Putamen (tissue), 1 donor: Measurements from ENCODE around the gene C4orf50.

Experiments used
- DNase-seq: peaks from one replicate; pipeline ENCODE4 v3.0.0-alpha.2; 2016; ENCODE audit warnings: low spot score

Gene C4orf50

DNA sequence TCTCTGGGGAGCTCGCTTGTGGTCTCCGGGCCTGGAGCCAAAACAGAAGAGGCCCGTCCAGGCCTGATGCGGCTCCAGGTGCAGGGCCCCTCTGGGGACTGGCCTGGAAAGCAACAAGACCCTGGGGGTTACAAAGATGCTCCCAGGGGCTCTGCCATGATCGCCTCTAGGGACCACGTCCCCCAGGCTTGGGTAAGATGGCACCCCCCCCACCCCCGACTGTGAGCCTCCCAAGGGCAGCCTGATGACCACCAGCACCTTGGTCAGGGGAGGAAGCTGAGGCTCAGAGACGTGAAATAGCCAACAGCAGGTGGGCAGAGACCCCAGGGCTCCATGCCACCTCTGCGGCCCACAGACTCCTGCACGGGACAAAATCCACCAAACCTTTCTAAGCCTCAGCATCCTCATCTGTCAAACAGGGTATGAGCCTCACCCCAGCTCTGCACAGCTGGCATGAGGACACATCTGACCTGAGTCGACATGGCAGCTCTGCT, 25.4 kb downstream of the C4orf50 start:
- no peak for DNase-seq

GRCh38 chr4:5992171-5992827, 25.9 kb downstream of the C4orf50 start:
- DNase-seq: no peak

DNA sequence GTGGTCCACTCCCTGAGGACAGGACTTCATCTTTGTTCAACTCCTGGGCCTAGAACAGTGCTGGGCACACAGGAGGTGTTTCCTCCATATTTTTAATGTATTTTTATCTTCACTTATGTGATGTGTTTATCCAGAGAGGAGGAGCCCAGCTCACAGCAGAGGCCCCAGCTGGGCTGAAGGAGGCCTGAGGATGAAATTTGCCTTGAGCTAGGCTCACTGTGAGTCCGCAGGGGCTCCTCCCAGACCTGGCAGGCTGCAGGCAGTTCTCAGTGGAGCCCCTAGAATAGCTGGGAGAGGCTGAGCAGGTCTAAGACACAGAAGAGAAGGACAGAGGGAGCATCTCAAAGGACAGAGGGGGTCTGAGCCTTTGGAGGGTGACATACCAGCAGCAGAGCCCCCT, 26.8 kb downstream of the C4orf50 start:
- DNase-seq: no peak

DNA sequence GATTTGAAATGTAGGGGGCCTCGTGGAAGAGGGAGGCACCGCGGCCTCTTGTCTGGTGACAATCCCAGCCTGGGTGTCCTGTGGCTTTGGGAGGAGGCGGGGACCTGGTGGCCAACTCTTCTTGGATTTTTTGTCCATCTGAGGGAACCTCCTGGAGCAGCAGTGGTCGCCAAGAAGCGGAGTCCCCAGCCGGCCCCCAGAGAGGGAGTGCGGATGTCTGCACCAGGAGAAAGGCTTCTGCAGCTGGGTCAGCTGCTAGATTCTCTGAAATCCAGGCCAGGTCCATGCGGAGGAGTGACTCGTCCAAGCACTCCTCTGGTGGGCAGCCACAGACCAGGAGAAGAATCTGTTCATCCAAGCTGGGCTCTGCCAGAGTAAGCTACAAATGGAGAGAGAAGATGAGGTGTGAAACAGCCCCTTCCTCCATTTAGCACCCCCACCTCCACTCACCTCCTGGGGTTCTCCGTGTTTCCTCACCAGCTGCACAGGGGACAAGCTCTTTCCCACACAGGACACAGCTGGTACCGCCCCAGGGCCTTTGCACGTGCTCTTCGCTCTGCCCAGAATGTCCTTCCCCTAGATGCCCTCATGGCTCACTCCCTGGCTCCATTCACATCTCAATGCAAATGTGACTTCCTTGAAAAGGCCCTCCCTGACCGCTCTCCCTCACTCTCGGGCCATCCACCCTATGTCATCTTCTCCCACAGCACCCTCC, 27.6 kb downstream of the C4orf50 start:
- DNase-seq: no peak

GRCh38 chr4:5989236-5990225, 28.7 kb downstream of the C4orf50 start:
- DNase-seq: no peak

DNA sequence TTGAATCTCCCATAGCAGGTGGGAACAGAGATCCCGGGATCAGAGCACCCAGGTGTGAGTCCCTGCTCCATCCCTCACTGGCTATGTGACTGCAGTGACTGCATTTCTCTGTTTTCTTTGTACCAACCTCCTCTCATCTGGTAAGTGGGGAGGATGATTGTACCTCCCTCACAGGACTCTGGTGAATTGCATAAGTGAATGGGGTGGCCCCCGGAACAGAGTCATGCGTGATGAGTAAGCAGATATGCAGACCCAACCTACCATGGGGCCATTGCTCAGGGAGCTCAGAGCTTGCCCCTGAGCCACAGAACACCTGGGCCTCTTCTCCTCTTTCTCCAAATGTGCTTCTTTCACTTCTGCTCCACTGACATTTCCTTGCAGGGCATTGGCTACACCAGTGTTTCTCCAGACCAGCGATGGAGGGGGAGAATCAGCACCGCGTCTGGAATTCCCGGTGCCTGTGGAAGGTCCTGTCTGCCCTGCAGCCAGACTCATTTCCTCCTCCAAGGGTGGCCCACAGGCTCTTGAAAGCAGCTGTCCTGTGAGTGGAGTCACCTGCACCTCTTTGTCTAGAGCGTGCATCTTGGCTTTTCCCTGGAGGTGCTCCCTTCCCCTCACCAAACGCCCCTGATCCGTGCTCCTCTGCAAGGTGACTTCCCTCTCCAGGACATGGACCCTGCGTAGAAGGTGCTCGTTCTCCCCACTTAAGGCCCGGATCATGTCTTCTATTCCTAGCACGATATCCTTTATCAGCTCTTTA, 30.0 kb downstream of the C4orf50 start:
- no peak for DNase-seq

- no peak for DNase-seq
These were observed 33.4 kb downstream of the C4orf50 start for GRCh38 chr4:5984843-5985242.

- no peak for DNase-seq
These were observed 35.9 kb downstream of the C4orf50 start for GRCh38 chr4:5982156-5982973.

DNA sequence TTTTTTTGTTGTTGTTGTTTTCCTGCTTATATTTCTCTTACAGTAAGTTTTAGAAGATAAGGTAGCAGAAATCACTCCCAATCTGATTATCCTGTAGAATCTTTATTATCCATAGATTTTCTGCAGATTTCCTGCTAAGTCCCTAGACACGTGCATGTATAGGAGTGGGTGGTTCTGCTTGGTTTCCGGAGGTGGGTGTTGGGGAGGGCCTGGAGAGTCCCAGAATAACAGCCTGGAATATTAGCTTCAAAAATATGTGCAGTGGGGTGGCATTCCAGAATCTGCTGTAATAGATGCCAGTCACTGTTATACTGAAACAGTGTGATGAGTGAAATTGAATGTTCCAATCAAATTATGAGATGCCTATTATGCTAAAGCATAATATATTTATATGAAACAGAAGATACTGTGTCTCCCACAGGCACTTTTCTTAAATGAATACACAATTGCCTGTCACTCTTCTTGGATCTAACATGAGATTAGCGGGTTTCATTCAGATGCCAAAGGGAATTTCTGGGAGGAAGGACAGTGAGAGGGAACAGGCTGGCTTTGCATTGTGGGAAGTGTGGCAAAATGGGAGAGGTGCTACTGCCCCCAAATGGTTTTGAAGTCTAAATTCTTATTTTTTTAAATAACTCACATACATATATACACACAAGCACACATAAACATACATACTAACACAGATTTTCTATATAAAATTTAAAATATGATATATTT, 37.6 kb downstream of the C4orf50 start:
- peak; percentile 44 for DNase-seq

- no peak for DNase-seq
These were observed 38.2 kb downstream of the C4orf50 start for GRCh38 chr4:5979981-5980380.

GRCh38 chr4:5976921-5977320, 41.3 kb downstream of the C4orf50 start:
- no peak for DNase-seq

GRCh38 chr4:5976431-5976830, 41.8 kb downstream of the C4orf50 start:
- DNase-seq: no peak

- DNase-seq: no peak
These were observed 43.9 kb downstream of the C4orf50 start for GRCh38 chr4:5974321-5974720.

DNA sequence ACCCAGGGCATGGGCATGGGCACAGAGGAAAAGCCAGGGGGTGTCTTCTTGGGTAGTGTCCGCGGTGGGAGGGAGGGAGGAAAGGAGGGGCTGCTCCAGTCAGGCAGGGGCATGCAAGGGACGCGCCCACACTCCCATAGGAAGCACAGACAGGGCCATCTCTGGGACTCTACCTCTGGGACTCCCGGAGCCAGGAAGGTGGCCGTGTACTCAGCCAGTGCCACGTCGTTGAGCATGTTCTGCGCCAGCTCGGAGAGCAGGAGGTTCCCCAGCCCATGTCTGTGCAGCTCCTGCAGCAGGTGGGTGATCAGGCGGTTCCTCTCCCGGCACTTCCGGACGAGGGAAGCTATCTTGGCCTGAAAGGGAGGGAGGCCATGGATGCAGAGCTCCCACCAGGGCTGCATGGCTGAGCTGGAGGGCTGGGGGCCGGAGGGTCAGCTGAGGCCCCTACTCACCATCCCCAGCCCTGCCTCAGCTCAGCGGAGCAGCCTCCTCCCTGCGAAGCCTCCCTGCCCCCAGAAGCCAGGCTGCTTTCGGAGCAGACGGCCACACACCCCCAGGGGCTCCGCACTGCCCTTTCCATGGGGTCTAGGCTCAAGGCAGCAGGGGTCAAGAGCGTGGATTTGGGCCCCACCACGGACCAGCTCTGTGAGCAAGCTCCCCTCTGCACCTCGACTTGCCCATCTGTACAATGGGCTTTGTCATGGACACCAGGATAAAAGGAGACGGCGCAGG, 44.6 kb downstream of the C4orf50 start:
- no peak for DNase-seq

- no peak for DNase-seq
These were observed 45.2 kb downstream of the C4orf50 start for GRCh38 chr4:5973033-5973432.

DNA sequence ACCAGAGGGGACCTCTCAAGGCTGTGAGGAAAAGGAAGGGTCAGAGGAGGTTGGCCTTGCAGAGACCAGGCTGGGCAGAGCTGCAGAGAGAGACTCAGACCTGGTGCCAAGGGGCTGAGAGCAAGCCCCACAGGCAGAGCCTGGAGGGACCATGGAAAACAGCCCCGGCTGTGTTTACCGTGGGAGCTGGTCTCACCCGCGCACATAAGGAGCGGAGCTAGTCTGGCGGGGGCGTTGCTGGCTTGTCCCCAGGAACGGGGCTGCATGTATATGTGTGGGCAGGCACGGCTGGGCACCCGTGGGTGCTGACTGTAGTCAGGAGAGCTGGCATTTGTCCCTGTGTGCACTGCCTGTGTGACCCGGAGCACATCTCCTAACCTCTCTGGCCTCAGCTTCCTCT, 45.7 kb downstream of the C4orf50 start:
- DNase-seq: no peak

GRCh38 chr4:5971078-5971450, 47.2 kb downstream of the C4orf50 start:
- no peak for DNase-seq

GRCh38 chr4:5970381-5971077, 47.7 kb downstream of the C4orf50 start:
- DNase-seq: no peak

- no peak for DNase-seq
These were observed 48.5 kb downstream of the C4orf50 start for GRCh38 chr4:5969777-5970176.
